Heart left ventricle (tissue), 13 donors: ENCODE measurements around the gene TOX2.

Experiments used
- POLR2A ChIP-seq, 2 donors: fragments of 450-650 bp; IDR thresholded peaks; one replicate each; pipeline ENCODE4 v1.6.1; 2017; ENCODE audit warnings: antibody characterized with exemption in 2 of 2, mild to moderate bottlenecking in 2 of 2, moderate library complexity in 2 of 2
- TF ChIP-seq, protein P1 (sequence below), 12 donors: fragments of 200-600 bp; sonication (generic) in 4 of 12; IDR thresholded peaks; one replicate each; pipeline versions ENCODE4 v1.5.0 to v1.8.0; 2018 to 2022; ENCODE audit warnings: antibody characterized with exemption in 12 of 12, mild to moderate bottlenecking in 5 of 12
- donor health status: ischemic (EF 13 %, LVEDD 7.1; RV severe dilation, severe dysfunction).
- donor health status: DM: no; HTN: yes; CAD: no.
- donor health status: DM: no; HTN: no; CAD: no.
- donor health status: ischemic (EF 25% LVEDD 6.9; RV normal size, moderate dysfunction).
- donor health status: ischemic (EF 25% LVEDD 5.7; RV mildly dilated, moderate dysfunction).
- donor health status: ischemic (EF 35%, LVEDD 5.7; RV mildly dilated, moderate dysfunction).
- donor health status: nonischemic (EF 11% LVEDD 7.7; RV severe dilation, severe dysfunction).
- donor health status: DM: yes; HTN: yes; CAD: no.
- donor health status: PGD.
- donor health status: ischemic (EF 29% LVEDD 5.4; RV normal size, mild dysfunction).
- donor health status: nonischemic (EF 23%, LVEDD 6.1; RV moderate dilation, normal function).

DNA sequence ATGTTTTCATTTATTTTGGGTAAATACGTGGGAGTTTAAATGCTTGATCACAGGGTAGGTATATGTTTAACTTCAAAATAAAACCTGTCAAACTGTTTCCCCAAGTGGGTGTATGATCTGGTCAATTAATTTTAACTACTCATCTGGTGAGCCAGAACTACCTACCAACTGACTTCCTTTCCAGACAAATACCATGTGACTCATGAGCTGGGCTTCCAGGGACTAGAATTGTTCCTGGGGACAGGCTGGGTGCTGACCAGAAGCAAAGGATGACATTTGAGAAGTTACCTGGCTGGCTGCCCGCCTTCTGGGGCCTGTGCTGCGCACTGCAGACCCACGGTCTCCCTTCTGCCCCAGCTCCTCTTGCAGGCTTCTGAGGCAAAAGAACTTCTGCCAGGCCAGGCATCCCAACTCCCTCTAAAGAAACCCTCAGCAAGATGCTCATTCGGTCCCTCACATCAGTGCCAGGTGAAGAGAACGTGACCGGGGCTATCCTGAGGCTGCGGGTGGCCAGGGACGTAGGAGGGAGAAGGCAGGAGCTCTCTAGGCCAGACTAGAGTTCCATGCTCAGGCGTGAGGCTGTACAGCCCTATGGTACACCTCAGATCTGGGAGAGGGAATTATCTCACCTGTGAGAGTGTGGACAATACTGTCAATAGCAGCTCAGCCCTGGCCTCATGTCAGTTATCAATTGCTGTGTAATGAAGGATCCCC, 168.7 kb downstream of the TOX2 start:
- TF ChIP-seq, protein P1, sequence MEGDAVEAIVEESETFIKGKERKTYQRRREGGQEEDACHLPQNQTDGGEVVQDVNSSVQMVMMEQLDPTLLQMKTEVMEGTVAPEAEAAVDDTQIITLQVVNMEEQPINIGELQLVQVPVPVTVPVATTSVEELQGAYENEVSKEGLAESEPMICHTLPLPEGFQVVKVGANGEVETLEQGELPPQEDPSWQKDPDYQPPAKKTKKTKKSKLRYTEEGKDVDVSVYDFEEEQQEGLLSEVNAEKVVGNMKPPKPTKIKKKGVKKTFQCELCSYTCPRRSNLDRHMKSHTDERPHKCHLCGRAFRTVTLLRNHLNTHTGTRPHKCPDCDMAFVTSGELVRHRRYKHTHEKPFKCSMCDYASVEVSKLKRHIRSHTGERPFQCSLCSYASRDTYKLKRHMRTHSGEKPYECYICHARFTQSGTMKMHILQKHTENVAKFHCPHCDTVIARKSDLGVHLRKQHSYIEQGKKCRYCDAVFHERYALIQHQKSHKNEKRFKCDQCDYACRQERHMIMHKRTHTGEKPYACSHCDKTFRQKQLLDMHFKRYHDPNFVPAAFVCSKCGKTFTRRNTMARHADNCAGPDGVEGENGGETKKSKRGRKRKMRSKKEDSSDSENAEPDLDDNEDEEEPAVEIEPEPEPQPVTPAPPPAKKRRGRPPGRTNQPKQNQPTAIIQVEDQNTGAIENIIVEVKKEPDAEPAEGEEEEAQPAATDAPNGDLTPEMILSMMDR (IDR thresholded peaks at IDR 0.05): no peak
- TF ChIP-seq POLR2A (IDR thresholded peaks at IDR 0.05): no peak
